ENCODE results near the gene STAU1.
"Not testable (repeated sequence)": the region's sequence is repeated elsewhere in the genome, so short reads cannot be mapped to it uniquely, and the experiment has no call there.

Gene STAU1

DNA sequence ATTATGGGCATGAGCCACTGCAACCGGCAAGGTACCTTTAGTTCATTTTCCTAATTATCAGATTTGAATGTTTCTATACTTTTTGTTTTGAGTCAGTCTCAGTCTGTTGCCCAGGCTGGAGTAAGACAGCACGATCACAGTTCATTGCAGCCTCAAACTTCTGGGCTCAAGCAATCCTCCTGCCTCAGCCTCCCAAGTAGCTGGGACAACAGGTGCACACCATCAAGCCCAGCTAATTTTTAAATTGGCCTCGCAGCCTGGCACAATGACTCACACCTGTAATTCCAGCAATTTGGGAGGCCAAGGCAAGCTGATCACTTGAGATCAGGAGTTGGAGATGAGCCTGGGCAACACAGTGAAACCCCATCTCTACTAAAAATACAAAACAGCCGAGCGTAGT is 24.4 kb downstream of the STAU1 start:
- no peak for DNase-seq

DNA sequence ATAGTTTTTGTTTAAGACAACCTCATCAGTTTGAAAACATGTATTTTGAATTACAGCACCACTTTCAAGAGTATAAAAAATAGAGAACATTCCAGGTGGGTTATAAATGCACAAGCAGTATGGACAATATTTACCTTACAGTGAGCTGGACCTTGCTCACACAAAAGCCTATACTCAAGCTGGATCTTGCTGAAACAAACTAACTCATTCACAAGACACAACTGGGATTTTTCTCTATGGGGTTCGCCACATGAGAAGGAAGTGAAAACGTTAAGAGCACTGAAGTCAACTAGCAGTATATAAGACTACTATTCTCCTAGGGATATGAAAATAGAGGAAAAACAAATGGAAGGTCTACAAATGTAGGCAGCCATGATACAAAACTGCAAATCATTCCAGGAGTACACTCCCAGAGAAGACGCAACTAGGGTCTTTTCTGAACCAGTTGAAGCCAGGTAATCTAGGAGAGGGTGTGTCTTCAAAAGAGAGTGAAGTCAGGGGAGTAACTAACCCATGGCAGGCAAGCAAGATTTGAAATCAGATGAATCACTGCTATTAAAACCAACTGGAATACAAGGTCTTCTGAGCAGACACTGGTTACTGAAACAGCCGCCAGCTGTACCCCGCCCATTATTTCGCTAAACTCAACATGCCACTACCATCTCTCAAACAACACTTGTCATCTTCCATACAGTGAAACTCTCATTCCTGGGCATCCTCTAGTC is 26.5 kb downstream of the STAU1 start:
- no peak for DNase-seq

DNA sequence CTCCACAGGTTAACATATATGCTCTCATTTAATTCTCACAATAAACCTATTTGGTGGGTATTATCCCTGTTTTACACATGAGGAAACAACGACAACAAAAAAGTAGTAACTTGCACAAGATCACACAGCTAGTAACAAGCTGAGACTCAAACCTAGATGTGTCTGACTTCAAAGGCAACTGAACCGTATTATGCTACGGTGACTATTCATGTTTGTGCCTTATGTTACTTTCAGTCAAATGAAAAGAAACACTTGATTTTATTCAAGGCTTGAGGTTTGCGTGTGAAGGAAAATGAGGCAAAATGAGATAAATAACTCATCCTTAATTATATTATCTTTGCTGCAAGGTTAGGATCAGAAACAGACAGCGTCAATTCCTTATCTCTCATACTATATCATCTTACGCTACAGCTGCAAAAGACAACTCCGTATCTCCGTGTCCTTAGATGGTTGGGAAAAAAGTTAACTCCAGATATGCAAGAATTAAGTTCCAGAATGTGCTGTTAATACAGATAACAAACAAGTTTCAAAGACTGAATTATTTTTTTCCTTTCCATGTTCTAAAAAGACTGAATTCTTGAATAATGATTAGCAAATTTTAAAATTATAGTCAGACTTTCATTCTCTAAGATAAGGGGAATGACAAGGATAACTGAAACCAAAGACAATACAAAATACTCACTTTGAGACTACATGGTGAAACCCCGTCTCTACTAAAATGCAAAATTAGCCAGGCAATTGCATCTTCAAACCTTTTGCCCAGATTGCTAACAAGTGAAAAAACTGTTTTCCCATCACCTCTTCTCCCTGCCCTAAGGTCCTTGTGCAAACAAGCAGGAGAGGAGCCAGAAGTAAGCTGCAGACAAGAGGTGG is 27.8 kb downstream of the STAU1 start:
- no peak for DNase-seq

DNA sequence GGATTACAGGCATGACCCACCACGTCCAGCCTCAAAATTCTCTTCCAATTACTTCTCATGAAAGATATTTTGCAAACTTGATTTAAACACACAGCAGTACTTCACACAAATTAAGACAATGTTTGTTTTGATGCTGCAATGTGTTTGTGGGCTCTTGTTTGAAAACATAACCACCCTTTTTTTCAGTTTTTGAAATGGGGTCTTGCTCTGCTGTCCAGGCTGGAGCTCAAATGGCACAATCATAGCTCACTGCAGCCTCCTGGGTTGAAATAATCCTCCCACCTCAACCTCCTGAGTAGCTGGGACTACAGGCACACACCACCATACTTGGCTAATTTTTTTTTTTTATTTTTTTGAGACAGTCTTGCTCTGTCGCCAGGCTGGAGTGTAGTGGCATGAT is 31.0 kb downstream of the STAU1 start:
- DNase-seq = no peak

DNA sequence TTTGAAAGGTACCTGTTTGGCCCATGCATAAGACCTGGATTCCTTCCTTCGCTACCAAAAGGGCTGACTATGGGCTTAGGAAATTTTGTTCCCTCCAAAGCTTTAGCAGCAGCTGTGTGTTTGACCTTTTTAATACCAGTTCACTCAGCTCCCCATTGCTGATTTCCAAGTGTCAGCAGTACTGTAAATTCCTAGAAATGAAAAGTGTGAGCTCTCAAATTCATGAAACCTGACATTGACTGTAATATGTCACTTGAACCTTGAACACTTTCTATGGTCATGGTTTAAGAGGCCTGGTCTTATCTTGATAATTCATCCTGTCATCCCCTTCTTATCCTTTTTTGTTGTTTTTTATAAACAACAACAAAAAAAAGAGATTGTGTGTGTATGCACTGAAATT is 31.7 kb downstream of the STAU1 start:
- no peak for DNase-seq

DNA sequence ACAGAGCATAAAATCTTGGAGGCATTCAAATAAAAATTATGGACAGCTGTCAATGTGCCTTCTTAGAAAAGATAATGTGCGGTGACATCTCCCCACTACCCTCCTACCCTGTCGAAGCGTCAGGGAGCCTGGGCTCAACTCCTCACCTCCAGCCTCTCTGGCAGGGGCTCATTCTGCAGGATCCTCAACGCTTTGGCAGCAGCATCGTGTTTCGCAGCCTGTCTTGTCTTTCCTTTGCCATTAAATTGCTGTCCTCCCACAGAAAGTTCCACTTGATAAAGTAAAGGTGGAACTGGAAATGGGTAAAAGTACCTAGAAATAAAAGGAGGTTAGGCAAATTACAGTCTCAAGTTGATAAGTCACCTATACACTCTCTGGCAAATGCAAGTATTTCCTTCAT is 36.7 kb downstream of the STAU1 start:
- no peak for DNase-seq

DNA sequence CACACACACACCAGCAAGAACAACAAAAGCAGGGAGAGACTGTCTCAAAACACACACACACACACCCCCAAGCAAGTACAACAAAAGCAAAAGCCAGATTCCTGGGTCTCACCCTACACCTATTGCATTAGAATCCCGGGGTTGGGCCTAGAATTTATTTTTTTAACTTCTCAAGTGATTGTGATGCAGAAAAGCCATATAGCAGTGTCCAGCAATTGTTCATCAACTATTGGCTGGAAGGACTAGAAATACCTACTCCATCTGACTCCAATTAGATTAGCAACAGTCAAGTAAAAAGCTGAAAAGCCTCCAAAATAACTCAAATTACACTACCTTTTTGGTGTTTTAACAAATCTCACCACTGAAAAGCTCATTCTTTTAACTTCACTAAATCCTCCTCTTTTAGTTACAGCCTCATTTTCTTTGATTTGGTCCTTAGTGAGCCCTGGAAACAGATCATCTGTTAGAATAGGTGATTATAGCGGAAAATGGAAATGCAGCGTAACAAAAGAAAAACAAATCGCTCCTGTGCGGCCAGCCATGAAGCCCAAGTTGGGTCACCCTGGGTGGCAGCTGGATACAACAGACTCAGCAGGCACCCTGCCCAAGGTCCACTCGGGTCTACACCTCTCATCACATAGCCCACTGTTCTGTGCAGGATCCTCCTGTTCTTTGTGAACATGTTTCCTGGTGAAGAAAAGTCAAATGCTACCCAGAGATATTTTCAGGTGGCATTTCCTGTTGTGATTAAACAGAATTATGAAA is 38.7 kb downstream of the STAU1 start:
- DNase-seq = no peak

DNA sequence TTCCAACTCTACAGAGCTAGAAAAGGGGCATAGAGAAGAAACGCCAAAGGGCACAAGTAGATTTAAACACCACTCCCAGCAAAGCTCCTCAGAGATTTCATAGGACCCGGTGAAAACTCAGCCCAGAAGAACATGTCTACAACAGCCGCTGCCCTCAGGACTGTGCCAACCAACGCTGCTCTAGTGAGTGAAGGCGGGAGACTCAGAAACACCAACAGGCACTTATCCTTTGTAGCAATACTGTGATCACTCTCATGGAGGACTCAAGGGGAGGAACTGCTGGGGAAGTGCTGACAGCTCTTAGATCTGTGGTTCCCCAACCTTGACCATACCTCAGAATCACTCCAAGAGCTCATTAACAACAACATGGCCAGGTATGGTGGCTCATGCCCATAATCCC is 39.5 kb downstream of the STAU1 start:
- DNase-seq = no peak

DNA sequence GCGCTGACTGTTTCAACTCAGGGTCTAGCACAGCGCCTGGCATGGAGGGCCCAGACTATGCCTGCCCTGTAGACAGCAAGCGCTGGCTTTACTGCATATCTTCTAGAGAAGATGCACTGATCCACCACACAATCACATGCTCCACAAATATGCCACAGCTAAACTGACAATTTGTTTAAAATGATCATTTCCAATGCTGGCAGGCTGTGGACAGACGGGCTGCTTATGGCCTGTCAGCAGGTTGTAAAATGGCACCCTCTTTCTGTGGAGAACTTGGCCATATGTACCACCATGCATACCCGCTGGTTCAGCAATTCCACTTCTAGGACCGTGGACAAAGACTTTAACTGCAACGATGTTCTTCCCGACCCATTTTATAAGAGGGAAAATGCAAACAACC is 40.8 kb downstream of the STAU1 start:
- no peak for DNase-seq

DNA sequence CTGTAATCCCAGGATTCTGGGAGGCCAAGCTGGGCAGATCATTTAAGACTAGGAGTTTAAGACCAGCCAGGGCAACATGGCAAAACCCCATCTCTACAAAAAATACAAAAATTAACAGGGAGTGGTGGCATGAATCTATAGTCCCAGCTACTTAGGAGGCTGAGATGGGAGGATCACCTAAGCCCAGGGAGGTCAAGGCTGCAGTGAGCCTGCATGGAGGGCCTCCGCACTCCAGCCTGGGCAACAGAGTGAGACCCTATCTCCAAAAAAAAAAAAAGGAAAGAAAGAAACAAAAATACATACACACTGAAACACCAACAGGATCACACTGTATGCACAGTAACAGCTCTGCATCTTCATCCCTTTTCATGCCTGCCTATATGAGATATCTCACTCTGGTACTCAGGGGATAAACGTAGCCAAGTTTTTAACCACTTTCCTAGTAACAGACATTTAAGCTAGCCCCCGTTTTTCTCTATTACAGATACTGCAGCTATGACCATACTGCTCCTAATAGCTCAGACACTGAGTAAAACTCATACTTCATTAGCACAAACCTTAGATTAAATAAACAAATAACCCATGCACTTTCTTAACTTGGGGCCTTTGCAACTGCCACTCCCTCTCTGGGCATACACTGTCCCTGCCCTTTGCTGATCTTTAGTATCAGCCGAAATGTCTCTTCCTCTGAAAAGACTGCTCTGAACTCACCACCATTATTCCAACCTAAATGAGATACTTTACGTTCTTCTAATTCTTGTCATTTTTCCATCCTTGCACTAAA is 41.5 kb downstream of the STAU1 start:
- DNase-seq = no peak

DNA sequence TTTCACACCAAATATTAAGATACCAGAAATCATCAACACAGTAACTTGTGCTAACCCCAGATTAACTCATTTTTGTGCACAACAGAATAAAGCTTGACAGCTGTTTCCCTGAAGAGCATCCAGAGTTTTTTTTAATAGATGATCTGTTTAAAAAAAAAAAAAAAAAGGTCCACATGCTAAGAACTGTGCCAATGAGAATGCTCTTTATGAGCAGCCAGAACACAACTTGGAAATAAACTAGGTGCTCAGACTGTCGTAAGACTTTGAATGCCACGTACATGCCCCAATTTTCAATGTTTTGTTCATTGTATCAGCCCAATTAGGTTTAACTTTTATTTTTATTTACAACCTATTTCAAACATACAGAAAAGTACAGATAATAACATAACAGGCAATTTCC is 47.3 kb downstream of the STAU1 start:
- no peak for DNase-seq

DNA sequence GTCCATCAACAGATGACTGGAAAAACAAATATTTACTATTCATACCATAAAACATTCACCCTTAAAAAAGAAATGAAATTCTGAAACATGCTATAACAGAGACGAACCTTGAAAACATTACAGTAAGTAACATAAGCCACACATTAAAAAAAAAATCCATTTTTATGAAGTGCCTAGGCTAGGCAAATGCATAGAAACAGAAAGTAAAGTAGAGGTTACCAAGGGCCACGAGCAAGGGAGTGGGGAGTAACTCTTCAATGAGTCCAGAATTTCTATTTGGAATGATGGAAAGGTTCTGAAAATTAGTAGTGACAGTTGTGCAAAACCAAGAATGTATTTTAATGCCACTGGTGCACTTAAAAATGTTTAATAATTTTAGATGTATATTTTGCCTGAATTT is 47.7 kb downstream of the STAU1 start:
- DNase-seq = no peak

DNA sequence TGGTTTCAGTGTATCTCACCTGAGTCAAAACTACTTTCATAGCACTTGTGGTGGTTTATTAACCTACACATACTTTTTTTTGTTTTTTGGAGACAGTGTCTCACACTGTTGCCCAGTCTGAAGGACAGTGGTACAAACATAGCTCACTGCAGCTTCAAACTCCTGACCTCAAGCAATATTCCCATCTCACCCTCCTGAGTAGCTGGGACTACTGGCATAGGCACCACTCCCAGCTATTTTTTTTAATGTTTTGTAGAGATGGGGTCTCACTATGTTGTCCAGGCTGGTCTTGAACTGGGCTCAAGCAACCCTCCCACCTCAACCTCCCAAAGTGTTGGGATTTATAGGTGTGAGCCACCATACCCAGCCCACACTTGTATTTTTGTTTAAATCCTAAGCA is 49.7 kb downstream of the STAU1 start:
- no peak for DNase-seq

DNA sequence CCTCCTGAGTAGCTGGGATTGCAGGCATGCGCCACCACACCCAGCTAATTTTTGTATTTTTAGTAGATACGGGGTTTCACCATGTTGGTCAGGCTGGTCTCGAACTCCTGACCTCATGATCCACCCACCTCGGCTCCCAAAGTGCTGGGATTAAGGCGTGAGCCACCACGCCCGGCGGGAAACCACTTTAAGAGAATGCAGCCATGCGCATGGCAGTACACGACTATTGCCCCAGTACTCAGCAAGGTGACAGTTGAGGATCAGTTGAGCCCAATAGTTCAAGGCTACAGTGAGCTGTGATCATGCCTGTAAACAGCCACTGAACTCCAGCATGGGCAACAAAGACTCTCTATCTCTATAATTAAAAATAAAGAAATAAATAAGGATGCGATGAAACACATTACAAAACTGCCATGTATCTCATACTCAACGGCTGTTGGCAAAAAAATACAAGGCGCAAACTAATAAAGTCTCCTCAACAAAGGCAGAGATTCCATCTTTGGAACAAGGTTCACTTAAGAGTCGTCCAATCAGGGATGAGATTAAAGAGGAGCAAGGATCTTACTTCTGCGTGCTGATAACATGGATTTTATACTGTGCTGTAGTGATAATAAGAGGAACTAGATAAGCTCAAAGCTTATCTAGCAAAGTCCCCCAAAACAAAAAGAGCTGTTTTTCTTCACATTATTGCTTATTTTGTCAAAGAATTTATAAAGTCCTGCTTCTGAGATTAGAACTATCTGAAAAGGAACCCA is 51.1 kb downstream of the STAU1 start:
- no peak for DNase-seq

DNA sequence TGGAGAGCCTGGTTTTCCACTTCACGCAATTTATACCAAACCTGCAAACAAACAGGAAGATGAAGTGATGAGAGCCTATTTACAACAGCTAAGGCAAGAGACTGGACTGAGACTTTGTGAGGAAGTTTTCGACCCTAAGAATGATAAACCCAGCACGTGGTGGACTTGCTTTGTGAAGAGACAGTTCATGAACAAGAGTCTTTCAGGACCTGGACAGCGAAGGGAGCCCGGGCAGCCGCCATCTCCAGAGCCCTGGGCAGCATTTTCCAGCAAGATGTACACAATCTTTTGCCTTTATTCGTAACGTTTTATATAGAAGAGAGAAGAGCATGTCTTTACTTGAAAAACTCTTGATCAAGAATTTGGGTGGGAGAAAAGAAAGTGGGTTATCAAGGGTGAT is 53.3 kb downstream of the STAU1 start:
- not testable (repeated sequence) for DNase-seq

DNA sequence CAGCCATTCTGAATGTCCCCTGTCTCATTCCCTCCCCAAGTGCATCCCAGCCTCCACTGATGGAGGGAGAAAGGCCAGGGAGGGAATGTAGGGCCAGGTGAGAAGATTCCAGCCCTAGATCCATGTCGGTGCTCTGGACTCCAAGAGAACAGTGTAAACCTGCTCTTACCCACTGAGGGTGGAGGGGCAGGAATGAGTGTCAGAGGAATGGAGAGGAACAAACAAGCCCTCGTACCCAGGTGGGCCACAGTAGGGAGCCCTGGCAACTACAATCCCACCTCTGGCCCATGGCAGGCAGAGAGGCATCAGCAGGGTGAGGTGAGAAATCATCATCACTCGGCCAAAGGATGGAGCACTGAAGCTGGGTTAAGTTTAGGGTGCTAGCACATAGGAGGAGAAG is 54.6 kb downstream of the STAU1 start:
- DNase-seq = no peak

DNA sequence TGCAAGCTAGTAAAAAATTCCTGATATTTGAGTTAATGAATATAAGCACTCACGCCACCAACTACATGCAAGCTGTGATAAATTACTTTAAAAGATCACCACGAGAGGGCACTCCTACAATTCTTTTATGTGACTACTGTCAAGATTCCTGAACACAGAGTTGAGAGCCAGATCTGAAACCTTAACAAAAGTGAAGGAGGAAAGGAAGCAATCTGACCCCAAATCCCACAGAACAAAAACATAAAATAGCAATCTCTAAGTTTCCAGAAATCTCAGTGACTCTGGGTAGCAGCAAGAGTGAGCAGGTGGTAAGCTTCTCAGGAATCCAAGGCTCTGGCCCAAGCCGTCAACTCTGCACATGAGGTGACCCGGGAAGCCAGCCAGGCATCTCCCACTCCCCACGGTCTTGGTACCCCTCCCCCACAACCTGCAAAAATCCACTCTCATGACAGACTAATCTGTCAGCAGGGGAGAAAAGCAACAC is 55.1 kb downstream of the STAU1 start:
- no peak for DNase-seq

DNA sequence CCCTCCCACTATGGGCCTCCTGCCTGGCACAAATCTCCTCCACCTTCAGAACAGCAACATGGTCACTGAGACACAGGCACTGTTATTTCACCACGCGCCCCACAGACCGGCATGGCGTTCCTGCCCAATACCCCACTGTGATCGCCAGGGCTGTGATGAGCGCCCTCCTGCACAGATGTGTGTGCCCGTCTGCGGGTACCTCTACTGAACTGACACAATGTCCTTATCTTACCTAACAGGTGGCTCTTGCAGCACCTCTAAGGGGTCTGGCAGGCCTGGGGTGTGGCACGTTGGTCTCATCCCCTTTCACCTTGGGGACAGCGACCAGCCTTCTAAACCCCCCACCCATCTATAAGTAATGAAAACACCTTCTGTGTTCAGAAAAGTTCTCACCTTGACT is 64.2 kb downstream of the STAU1 start:
- DNase-seq = no peak

DNA sequence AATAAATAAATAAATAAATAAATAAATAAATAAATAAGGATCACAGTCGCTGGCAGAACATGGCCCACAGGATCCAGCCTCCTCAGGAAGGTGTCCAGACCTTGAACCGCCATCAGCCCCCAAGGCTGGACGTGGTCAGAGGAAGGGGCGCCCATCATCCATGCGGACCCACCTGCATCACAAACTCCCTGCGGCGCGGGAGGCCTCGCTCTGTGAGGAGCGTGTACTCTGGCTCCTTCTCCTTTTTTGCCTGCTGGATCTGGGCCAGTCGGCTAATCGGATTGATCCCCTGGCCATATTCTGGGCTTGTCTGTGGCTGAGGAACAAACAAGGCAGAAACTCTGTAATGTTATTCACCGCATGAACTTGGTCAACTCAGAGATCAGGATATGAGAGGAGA is 65.2 kb downstream of the STAU1 start:
- no peak for DNase-seq

DNA sequence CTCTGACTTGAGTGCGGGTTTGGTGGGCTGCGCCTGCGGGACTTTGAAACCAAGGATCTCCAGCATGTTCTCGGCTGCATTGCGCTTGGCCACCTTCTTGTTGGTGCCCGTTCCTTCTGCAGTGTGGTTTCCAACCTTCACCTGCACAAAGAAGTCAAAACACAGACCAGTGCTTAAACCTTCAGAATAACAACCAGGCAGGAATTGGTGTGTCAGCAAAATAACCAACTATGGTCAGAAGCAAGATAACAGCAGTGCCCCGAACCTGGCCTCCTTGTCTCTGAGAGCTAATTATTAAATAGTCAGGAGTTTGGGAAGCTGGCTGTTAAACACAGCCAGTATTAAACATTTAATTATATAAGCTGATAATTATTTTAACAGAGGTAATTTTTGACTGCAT is 68.1 kb downstream of the STAU1 start:
- no peak for DNase-seq

DNA sequence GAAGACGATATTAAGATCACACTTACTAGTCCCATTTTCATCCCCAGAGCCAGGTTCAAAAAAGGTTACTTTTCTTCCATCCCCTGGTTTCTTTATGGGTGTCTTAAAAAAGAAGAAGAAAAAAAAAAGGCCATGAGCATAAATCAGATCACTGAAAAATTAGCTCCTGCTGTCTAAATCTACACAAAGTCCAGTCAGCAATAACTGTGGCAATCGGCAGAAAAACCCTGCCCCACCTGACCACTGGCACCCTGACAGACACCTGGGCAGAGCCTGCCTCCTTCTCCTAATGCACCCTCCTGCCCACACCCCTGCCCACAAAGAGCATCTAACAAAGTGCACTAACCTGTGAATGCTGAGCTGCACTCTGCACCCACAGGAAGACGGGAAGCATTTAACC is 69.8 kb downstream of the STAU1 start:
- no peak for DNase-seq

DNA sequence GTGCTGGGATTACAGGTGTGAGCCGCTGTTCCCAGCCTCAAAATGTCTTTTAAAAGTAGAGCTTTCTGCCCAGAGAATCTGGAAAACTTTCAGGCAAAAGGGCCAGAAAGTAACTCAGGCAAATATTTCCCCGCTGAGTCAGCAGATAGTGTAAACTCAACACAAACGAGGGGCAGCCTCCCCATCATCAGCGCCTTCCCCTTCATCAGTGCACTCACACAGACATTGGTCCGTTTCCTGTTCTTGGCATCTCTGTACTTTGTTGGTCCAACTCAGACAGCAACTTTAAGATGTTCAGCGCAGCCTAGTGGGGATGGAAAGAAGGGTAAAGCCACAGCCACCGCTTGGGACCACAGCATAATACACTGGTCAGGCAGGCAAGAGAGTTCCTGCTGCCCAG is 72.6 kb downstream of the STAU1 start:
- no peak for DNase-seq

Data from stimulated activated CD4-positive, alpha-beta T cell treated with anti-CD3 and anti-CD28 coated beads, Interleukin-1b, Interleukin-23, amount 100 ng/mL, for 48 hours (primary cell).